Endothelial cell of umbilical vein (primary cell): ENCODE measurements around the gene SLC9A9. TPM values are rescaled to one million over a fixed set of nuclear protein-coding genes. Genes with fewer than 3 reads are reported as not detected.

Experiments used
- BruUV-seq: library from RNA; stranded (reverse); fragments of 400-500 nt; replicated peaks from 2 replicates; lab custom pipeline; 2021; lab: Mats Ljungman, UMichigan
- CTCF ChIA-PET: fragments of 300-600, 350-600 bp; sonication (Branson Sonifier 250); formaldehyde crosslinking; loops from one replicate; lab custom pipeline; 2021; ENCODE audit warnings: antibody characterized with exemption, inconsistent platforms; lab: Charles Lee
- POLR2A ChIA-PET: fragments of 300-600, 350-600 bp; sonication (Branson Sonifier 250); formaldehyde crosslinking; loops from one replicate; lab custom pipeline; 2021; ENCODE audit warnings: antibody characterized with exemption, inconsistent platforms; lab: Charles Lee
- DNase-seq: peaks from one replicate; pipeline ENCODE4 v3.0.0-alpha.2; 2011; ENCODE audit warnings: low read depth, low spot score
- FAIRE-seq: peaks from 2 replicates; lab custom pipeline; 2011; peaks lifted over from hg19 to GRCh38; lab: Jason Lieb, UNC
- H2AFZ ChIP-seq: 2 replicates; pipeline ENCODE4 v1.6.0; 2012; ENCODE audit warnings: low read depth, low read length, control low read depth, inconsistent platforms
- H3K27ac ChIP-seq: 2 replicates; pipeline ENCODE4 v1.5.1; 2011; ENCODE audit warnings: low read depth, mild to moderate bottlenecking, control low read depth, low read length, moderate library complexity; ENCODE audit not compliant: insufficient read depth
- H3K27me3 ChIP-seq, 2 experiments: 2 replicates each; pipeline versions ENCODE4 v1.6.0 to v1.6.1; 2011; ENCODE audit warnings: low read length in 2 of 2, mixed read lengths in 1 of 2; ENCODE audit not compliant: control insufficient read depth in 2 of 2, insufficient read depth in 2 of 2
- H3K36me3 ChIP-seq, 2 experiments: 2 replicates in 1 of 2; 3 replicates in 1 of 2; pipeline ENCODE4 v1.5.1; 2011; ENCODE audit warnings: low read length in 2 of 2, mild to moderate bottlenecking in 1 of 2, moderate library complexity in 1 of 2; ENCODE audit not compliant: control insufficient read depth in 2 of 2, insufficient read depth in 2 of 2; ENCODE audit errors: extremely low read depth in 1 of 2
- H3K4me1 ChIP-seq: 3 replicates; pipeline ENCODE4 v1.5.1; 2011; ENCODE audit warnings: mild to moderate bottlenecking, low read length; ENCODE audit not compliant: control insufficient read depth, insufficient read depth; ENCODE audit errors: extremely low read depth
- H3K4me2 ChIP-seq: 2 replicates; pipeline ENCODE4 v1.6.1; 2011; ENCODE audit warnings: low read length, control low read depth, mixed read lengths; ENCODE audit not compliant: insufficient read depth
- H3K4me3 ChIP-seq, 3 experiments: fragments of 200-600 bp in 1 of 3; sonication (generic), shearing (Covaris generic) in 1 of 3; replicated peaks in 1 of 3; 2 replicates each; pipeline ENCODE4 v1.5.1; 2011 to 2016; ENCODE audit warnings: control low read depth in 3 of 3, low read length in 3 of 3, mild to moderate bottlenecking in 2 of 3, inconsistent platforms in 1 of 3, low read depth in 1 of 3, moderate library complexity in 1 of 3; ENCODE audit not compliant: insufficient read depth in 1 of 3
- H3K79me2 ChIP-seq: 2 replicates; pipeline ENCODE4 v1.6.0; 2012; ENCODE audit warnings: low read length, inconsistent platforms; ENCODE audit not compliant: control insufficient read depth, insufficient read depth
- H3K9ac ChIP-seq: replicated peaks from 2 replicates; pipeline ENCODE3; 2011; ENCODE audit warnings: low read length, control low read depth; ENCODE audit not compliant: insufficient read depth; ENCODE audit errors: extremely low read depth
- H3K9me1 ChIP-seq: replicated peaks from 3 replicates; pipeline ENCODE4 v1.6.0; 2011; ENCODE audit warnings: mild to moderate bottlenecking, low read length; ENCODE audit not compliant: control insufficient read depth, insufficient read depth; ENCODE audit errors: extremely low read depth
- H3K9me3 ChIP-seq: replicated peaks from 2 replicates; pipeline ENCODE4 v1.5.1; 2012; ENCODE audit warnings: low read length, inconsistent platforms; ENCODE audit not compliant: control insufficient read depth, insufficient read depth
- H4K20me1 ChIP-seq: replicated peaks from 2 replicates; pipeline ENCODE3; 2011; ENCODE audit warnings: mild to moderate bottlenecking, low read length; ENCODE audit not compliant: control insufficient read depth, insufficient read depth; ENCODE audit errors: extremely low read depth
- EZH2 ChIP-seq: IDR thresholded peaks from 2 replicates; pipeline ENCODE4 v1.6.1; 2012; ENCODE audit warnings: borderline replicate concordance, low read depth, mild to moderate bottlenecking, moderate library complexity, low read length, inconsistent platforms; ENCODE audit not compliant: severe bottlenecking
- FOS ChIP-seq: IDR thresholded peaks from 2 replicates; pipeline ENCODE4 v1.6.1; 2011; ENCODE audit warnings: mild to moderate bottlenecking, low read length, moderate library complexity, borderline replicate concordance; ENCODE audit not compliant: insufficient read depth
- GATA2 ChIP-seq: IDR thresholded peaks from 2 replicates; pipeline ENCODE4 v1.7.0; 2011; ENCODE audit warnings: low read depth, mild to moderate bottlenecking, moderate library complexity, mixed read lengths, low read length; ENCODE audit not compliant: insufficient read length, insufficient read depth
- JUN ChIP-seq: IDR thresholded peaks from 2 replicates; pipeline ENCODE4 v1.6.1; 2011; ENCODE audit warnings: borderline replicate concordance, low read depth; ENCODE audit not compliant: insufficient read length, insufficient read depth
- MYC ChIP-seq: IDR thresholded peaks from one replicate; pipeline ENCODE4 v1.6.1; 2011; ENCODE audit warnings: mild to moderate bottlenecking, low read depth, low read length
- POLR2A ChIP-seq: IDR thresholded peaks from 2 replicates; pipeline ENCODE4 v1.6.1; 2012; ENCODE audit warnings: low read depth, mild to moderate bottlenecking, control low read depth, low read length
- POLR2AphosphoS5 ChIP-seq: IDR thresholded peaks from 2 replicates; pipeline ENCODE4 v1.6.1; 2012; ENCODE audit warnings: low read depth, mild to moderate bottlenecking, control low read depth, low read length, moderate library complexity; ENCODE audit not compliant: insufficient read depth
- dilution Hi-C: fragments of 300-500 bp; cut with MboI; formaldehyde crosslinking; loops from one replicate; pipeline ENCODE4 v1.15.0; 2019; ENCODE audit warnings: low sequenced_read_pairs; ENCODE audit not compliant: extremely low pct_ligation_motif_present
- intact Hi-C: fragments of 100-400 bp; cut with micrococcal nuclease; formaldehyde crosslinking; loops from one replicate; pipeline ENCODE4 v1.10.0; 2022
- polyA plus RNA-seq, 4 experiments: library from polyadenylated mRNA; depleted of rRNA in 3 of 4; stranded (reverse) in 3 of 4; unstranded in 1 of 4; fragments of >200 nt; gene quantifications; 2 replicates each; pipeline versions ENCODE4 v1.2.1 to v1.2.3, GENCODE V29; 2011 to 2012; ENCODE audit warnings: missing spikeins in 1 of 4
- total RNA-seq: library from RNA; stranded (reverse); gene quantifications from 2 replicates; pipeline ENCODE4 v1.2.3, GENCODE V29; 2021
- TF ChIP-seq, protein P1 (sequence below), 2 donors: IDR thresholded peaks; 1 replicate in 1 of 2; 2 replicates in 1 of 2; pipeline ENCODE4 v1.5.1; 2011; ENCODE audit warnings: low read length in 2 of 2, mild to moderate bottlenecking in 2 of 2, moderate library complexity in 2 of 2, control low read depth in 1 of 2, inconsistent platforms in 1 of 2, low read depth in 1 of 2; ENCODE audit not compliant: insufficient read depth in 1 of 2; ENCODE audit errors: extremely low read depth in 1 of 2
- TF ChIP-seq, protein P2 (sequence below): IDR thresholded peaks from 2 replicates; pipeline ENCODE4 v1.6.1; 2011; ENCODE audit not compliant: insufficient read depth, insufficient read length

Gene SLC9A9
- total and polyA plus RNA-seq, 2 donors (not counting 3 experiments of a cell fraction or from before 2014, with no cell fraction given) = 1.5 to 1.8 TPM

DNA sequence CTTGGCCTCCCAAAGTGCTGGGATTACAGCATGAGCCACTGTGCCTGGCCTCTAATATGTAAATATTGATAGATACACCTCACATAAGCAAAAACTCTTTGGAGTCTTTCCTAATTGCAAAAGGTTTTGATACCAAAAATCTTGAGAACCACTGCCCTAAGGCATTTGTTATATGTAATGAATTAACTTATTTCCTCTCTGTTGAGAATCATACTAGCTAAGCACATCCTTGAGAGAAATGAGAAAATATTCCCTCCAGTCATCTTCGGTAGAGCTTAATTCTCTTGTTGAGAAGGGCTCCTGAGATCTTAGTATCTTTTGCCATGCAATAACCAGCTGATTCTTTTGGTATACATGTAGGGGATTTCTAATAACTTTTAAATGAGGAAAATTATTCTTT, 190.2 kb downstream of the SLC9A9 start:
- ChIA-PET POLR2A (no interaction called here), CTCF (interaction anchor here (5.5 kb wide), 1 partner anchor 16 kb away, joined by 38 read pairs; no protein-coding TSS in a partner anchor)
- Histone ChIP-seq H3K9me1 (no peaks in the 10 kb centered on the region), H3K27ac (no peak overlapping the region), H3K27me3 (peaks cover 0 to 2% of the 10 kb centered on the region in 2 experiments), H4K20me1 (no peaks in the 10 kb centered on the region), H2AFZ (no peak overlapping the region), H3K36me3 (no peaks in the 10 kb centered on the region), H3K4me3 (no peak overlapping the region), H3K79me2 (no peaks in the 10 kb centered on the region), H3K4me2 (no peak overlapping the region), H3K4me1 (no peaks in the 10 kb centered on the region), H3K9ac (no peak overlapping the region), H3K9me3 (no peaks in the 10 kb centered on the region)
- DNase-seq = no peak
- no TSS peak for BruUV-seq
- intact Hi-C loops = no loop called here
- TF ChIP-seq POLR2A (no peak), JUN (no peak), EZH2 (no peak), POLR2AphosphoS5 (no peak), FOS (no peak), MYC (no peak), GATA2 (no peak)
- TF ChIP-seq, protein P1, sequence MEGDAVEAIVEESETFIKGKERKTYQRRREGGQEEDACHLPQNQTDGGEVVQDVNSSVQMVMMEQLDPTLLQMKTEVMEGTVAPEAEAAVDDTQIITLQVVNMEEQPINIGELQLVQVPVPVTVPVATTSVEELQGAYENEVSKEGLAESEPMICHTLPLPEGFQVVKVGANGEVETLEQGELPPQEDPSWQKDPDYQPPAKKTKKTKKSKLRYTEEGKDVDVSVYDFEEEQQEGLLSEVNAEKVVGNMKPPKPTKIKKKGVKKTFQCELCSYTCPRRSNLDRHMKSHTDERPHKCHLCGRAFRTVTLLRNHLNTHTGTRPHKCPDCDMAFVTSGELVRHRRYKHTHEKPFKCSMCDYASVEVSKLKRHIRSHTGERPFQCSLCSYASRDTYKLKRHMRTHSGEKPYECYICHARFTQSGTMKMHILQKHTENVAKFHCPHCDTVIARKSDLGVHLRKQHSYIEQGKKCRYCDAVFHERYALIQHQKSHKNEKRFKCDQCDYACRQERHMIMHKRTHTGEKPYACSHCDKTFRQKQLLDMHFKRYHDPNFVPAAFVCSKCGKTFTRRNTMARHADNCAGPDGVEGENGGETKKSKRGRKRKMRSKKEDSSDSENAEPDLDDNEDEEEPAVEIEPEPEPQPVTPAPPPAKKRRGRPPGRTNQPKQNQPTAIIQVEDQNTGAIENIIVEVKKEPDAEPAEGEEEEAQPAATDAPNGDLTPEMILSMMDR (IDR thresholded peaks at IDR 0.05; ENCODE audit: extremely low read depth in 1 of 2, insufficient read depth in 1 of 2, low read depth in 1 of 2, low read length in 2 of 2) = no peak
- TF ChIP-seq, protein P2, sequence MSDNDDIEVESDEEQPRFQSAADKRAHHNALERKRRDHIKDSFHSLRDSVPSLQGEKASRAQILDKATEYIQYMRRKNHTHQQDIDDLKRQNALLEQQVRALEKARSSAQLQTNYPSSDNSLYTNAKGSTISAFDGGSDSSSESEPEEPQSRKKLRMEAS = no peak
- FAIRE-seq = no peak
- dilution Hi-C loops = no loop called here
